HG03196 (cell line): ENCODE data around the gene FOXJ1.

Source experiments
- ATAC-seq: cut with Tn5 transposase; IDR thresholded peaks from one replicate; pipeline ENCODE4 v1.9.1; 2021; ENCODE audit not compliant: unreplicated experiment

The FOXJ1 gene

GRCh38 chr17:76125391-76125675 lies 15.7 kb downstream of the FOXJ1 start:
- no peak for ATAC-seq

- ATAC-seq, result no peak
These were observed 16.3 kb downstream of the FOXJ1 start for GRCh38 chr17:76124582-76125390.

- ATAC-seq, result no peak
These were observed 17.1 kb downstream of the FOXJ1 start for GRCh38 chr17:76123749-76124581.

GRCh38 chr17:76123191-76123499 lies 17.9 kb downstream of the FOXJ1 start:
- ATAC-seq, result no peak

GRCh38 chr17:76122431-76123190 lies 18.4 kb downstream of the FOXJ1 start:
- ATAC-seq, result no peak

GRCh38 chr17:76121932-76122430 lies 19.1 kb downstream of the FOXJ1 start:
- no peak for ATAC-seq

GRCh38 chr17:76120658-76121008 lies 20.4 kb downstream of the FOXJ1 start:
- ATAC-seq, result no peak

GRCh38 chr17:76119409-76120371 lies 21.4 kb downstream of the FOXJ1 start:
- no peak for ATAC-seq

- no peak for ATAC-seq
These were observed 25.8 kb downstream of the FOXJ1 start for GRCh38 chr17:76115138-76115754.

- ATAC-seq, result no peak
These were observed 29.1 kb downstream of the FOXJ1 start for GRCh38 chr17:76111956-76112355.

GRCh38 chr17:76107509-76107908 lies 33.5 kb downstream of the FOXJ1 start:
- no peak for ATAC-seq

GRCh38 chr17:76106703-76107102 lies 34.3 kb downstream of the FOXJ1 start:
- no peak for ATAC-seq

- ATAC-seq, result no peak
These were observed 36.2 kb downstream of the FOXJ1 start for GRCh38 chr17:76104896-76105231.

- ATAC-seq, result no peak
These were observed 36.7 kb downstream of the FOXJ1 start for GRCh38 chr17:76104140-76104895.

- peak; percentile 66 for ATAC-seq
These were observed 37.5 kb downstream of the FOXJ1 start, which contains the start of gene EXOC7 for GRCh38 chr17:76103274-76104139. EXOC7 (minus strand) TSS chr17:76103787; CDS start chr17:76103692, 95 bp downstream.

- ATAC-seq, result no peak
These were observed 38.1 kb downstream of the FOXJ1 start for GRCh38 chr17:76102944-76103273.

GRCh38 chr17:76097716-76098295 lies 43.2 kb downstream of the FOXJ1 start:
- no peak for ATAC-seq

GRCh38 chr17:76095943-76096342 lies 45.1 kb downstream of the FOXJ1 start:
- ATAC-seq, result no peak
